ENCODE data around the gene RNF152.

The RNF152 gene

DNA sequence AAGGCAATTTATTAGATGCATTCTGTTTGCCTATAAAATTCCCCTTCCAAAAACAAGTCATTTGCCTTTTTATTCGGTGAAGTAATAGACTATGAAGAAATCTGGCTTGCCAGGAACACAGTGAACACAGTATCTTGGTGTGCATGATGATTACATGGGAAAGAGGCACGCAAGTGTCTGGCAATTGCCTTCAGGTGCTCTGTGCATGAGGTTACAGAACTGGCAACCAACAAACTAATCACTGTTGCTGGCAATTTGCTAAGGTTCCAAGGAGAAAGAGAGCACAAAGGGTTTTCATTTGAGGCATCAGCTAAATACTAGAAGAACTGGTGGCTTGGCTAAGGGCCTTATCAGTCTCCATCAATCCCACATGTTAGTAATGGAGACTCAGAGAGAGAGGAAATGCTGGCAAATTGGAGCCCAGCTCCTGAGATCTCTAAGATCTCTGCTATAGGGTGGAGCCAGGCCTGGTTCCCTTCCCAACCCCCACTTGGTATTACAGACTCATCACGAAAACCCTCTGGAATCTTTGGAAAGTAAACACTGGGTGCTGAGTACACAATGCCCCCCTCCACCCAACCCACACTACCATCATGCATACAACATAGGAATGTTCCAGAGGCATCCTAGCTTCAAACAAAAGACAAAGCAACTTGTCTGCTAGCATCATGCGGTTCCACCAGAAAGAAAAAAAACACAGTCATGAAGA lies 10.4 kb downstream of the RNF152 start:
- DNase-seq (ENCODE audit: extremely low spot score): no peak
- ChIA-PET CTCF (no interaction called here), POLR2A (no interaction called here)
- TF ChIP-seq, protein P1, sequence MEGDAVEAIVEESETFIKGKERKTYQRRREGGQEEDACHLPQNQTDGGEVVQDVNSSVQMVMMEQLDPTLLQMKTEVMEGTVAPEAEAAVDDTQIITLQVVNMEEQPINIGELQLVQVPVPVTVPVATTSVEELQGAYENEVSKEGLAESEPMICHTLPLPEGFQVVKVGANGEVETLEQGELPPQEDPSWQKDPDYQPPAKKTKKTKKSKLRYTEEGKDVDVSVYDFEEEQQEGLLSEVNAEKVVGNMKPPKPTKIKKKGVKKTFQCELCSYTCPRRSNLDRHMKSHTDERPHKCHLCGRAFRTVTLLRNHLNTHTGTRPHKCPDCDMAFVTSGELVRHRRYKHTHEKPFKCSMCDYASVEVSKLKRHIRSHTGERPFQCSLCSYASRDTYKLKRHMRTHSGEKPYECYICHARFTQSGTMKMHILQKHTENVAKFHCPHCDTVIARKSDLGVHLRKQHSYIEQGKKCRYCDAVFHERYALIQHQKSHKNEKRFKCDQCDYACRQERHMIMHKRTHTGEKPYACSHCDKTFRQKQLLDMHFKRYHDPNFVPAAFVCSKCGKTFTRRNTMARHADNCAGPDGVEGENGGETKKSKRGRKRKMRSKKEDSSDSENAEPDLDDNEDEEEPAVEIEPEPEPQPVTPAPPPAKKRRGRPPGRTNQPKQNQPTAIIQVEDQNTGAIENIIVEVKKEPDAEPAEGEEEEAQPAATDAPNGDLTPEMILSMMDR (IDR thresholded peaks at IDR 0.05; ENCODE audit: control extremely low read depth, extremely low read depth, low read depth, missing control alignments): no peak

DNA sequence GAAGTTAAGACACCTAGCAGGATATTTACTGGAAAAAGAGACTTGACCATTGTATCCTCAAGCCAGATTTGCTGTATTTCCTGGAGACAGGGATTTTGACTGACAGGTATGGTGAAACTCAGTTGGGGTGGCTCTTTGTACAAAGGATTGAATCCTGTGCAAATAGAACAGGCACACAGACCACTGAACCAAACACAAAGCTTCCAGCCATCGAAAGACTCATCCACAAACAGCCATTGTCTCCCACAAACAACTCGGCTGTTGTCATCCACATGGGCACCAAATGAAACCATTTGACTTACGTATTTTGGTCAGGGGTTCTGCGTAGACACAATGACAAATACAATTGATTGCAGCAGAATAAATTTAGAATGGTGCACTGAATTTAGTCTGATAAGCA lies 15.9 kb downstream of the RNF152 start:
- ChIA-PET POLR2A (no interaction called here), CTCF (no interaction called here)
- TF ChIP-seq, protein P1 (IDR thresholded peaks at IDR 0.05; ENCODE audit: control extremely low read depth, extremely low read depth, low read depth, missing control alignments): no peak
- no peak for DNase-seq (ENCODE audit: extremely low spot score)

DNA sequence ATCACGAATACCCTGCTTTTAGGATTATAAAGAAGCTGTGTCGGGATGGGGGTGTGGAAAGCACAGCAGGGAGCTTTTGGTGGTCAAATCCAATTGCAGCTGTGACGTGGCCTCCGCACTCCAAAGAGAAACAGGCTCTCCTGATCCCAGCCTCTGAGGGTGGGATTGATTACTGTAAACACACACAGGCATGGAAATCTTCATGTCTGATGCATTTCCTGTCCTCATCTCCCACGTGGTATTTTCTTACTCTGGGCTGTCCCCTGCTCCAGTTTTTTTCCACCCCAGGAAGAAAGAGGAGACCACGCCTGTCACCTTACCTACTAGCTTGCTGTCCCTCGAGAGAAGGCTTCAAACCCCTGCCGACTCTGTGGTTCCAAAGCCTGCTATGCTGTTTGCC lies 22.7 kb downstream of the RNF152 start:
- POLR2A ChIA-PET: no interaction called here
- CTCF ChIA-PET: no interaction called here
- TF ChIP-seq, protein P1 (IDR thresholded peaks at IDR 0.05; ENCODE audit: control extremely low read depth, extremely low read depth, low read depth, missing control alignments): no peak
- no peak for DNase-seq (ENCODE audit: extremely low spot score)

DNA sequence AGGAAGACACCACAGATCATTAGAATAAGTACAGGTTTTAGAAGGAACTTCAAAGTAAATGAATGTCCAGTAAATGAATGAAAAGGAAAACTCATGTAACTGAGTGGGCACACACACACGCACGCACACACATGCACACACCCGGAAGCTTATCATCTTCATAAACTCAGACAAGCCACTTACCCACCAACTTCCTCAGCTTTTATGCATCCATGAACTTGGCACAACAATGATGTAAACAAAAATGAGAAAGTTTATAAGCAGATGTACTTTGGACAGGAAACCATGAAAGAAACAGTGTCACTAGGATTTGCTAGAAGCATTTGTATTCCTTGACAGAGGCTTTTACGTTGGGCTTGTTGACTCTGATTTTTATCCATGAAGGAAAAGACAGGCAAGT lies 23.2 kb downstream of the RNF152 start:
- no peak for DNase-seq (ENCODE audit: extremely low spot score)
- ChIA-PET CTCF (no interaction called here), POLR2A (no interaction called here)
- TF ChIP-seq, protein P1 (IDR thresholded peaks at IDR 0.05; ENCODE audit: control extremely low read depth, extremely low read depth, low read depth, missing control alignments): no peak

DNA sequence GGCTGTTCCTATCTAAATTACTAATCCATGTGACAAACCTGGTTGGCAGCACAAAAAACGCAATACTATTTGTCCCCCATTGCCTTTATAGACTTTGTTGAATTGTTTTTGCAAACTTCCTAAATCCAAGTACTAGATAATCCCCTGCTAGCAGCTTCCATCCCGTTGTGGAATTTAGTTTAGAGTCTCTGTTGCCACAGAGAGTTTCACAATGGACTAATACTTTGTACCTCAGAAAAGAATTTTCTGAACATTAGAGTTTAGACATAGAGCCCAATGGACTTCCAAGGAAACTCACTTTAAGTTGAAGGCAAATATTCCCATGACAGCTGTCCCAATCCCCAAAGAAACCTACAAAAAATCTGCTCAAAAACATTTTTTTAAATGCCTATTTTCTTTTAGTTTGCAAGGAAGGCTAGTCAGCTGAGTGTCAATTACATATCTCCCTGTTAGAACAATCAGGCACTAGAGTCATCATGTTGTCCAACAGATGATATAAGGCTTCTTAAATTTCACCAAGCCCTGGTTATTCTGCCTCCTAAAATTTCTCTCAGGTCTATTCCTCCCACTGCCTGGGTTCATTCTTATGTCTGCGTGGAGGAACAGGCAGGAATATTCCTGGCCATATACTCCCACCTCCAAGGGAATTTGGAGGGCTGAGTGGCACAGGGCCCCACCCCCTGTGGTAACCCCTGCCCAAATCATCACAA lies 27.2 kb downstream of the RNF152 start:
- CTCF ChIA-PET: no interaction called here
- POLR2A ChIA-PET: no interaction called here
- DNase-seq (ENCODE audit: extremely low spot score): no peak
- TF ChIP-seq, protein P1 (IDR thresholded peaks at IDR 0.05; ENCODE audit: control extremely low read depth, extremely low read depth, low read depth, missing control alignments): no peak

DNA sequence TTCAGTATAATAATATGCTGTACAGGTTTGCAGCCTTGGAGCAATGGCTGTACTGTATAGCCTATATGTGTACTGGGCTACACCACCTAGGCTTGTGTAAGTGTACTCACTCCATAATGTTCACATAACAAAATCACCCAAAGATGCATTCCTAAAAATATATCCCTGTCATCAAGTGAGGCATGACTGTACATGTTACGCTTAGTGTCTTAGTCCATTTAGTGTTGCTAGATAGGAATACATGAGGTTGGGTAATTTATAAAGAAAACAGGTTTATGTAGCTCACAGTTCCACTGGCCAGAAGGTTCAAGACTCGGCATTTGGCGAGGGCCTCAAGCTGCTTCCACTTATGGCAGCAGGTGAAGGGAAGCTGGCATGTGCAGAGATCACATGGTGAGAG lies 31.4 kb downstream of the RNF152 start:
- CTCF ChIA-PET: interaction anchor here (0.9 to 1.5 kb wide), 2 partner anchors 14 to 106 kb away, joined by 3 to 4 read pairs; no protein-coding TSS in a partner anchor
- TF ChIP-seq, protein P1 (IDR thresholded peaks at IDR 0.05; ENCODE audit: control extremely low read depth, extremely low read depth, low read depth, missing control alignments): no peak
- no peak for DNase-seq (ENCODE audit: extremely low spot score)
- POLR2A ChIA-PET: no interaction called here

All from GM10248 (cell line).